PC-3 (cell line): ENCODE measurements around the gene PFN3.

Experiments
- EZH2 ChIP-seq: fragments of 300-600 bp; sonication (generic); IDR thresholded peaks from one replicate; pipeline ENCODE4 v1.6.1; 2017; ENCODE audit warnings: antibody characterized with exemption, mild to moderate bottlenecking, low read length; ENCODE audit not compliant: unreplicated experiment
- TF ChIP-seq, protein P1 (sequence below): fragments of 300-600 bp; sonication (generic); conservative IDR thresholded peaks from 2 replicates; pipeline ENCODE4 v1.5.1; 2017; ENCODE audit warnings: antibody characterized with exemption, low read depth, mild to moderate bottlenecking, low read length

DNA sequence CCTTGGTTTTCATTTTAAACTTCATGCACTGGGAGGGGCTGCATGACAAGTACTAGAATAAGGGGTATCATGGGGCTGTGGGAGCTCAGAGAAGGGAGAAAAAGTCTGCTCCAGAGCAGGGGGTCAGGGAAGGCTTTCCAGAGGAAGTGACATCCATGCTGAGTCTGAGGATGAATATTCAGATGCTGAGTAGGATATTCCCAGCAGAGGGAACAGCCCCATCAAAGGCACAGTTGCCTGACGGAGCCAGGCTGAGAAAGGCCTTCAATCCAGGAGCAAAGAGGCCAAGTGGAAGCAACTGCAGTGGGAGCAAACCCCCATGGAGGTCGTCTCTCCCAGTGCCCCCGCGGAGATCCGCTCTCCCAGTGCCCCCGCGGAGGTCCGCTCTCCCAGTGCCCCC, 4.4 kb downstream of the PFN3 start:
- TF ChIP-seq, protein P1, sequence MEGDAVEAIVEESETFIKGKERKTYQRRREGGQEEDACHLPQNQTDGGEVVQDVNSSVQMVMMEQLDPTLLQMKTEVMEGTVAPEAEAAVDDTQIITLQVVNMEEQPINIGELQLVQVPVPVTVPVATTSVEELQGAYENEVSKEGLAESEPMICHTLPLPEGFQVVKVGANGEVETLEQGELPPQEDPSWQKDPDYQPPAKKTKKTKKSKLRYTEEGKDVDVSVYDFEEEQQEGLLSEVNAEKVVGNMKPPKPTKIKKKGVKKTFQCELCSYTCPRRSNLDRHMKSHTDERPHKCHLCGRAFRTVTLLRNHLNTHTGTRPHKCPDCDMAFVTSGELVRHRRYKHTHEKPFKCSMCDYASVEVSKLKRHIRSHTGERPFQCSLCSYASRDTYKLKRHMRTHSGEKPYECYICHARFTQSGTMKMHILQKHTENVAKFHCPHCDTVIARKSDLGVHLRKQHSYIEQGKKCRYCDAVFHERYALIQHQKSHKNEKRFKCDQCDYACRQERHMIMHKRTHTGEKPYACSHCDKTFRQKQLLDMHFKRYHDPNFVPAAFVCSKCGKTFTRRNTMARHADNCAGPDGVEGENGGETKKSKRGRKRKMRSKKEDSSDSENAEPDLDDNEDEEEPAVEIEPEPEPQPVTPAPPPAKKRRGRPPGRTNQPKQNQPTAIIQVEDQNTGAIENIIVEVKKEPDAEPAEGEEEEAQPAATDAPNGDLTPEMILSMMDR = no peak
- TF ChIP-seq EZH2 = no peak
